Transverse colon (tissue), 4 donors: ENCODE measurements around the gene LAP3. TPM values are rescaled to one million over a fixed set of nuclear protein-coding genes. Genes with fewer than 3 reads are reported as not detected.

Experiments
- DNase-seq: peaks from one replicate; pipeline ENCODE4 v3.0.0-alpha.2; 2019
- H3K27ac ChIP-seq, 4 donors: fragments of 200-600 bp; sonication (generic); 2 replicates each; pipeline ENCODE4 v1.5.1; 2016 to 2018; ENCODE audit warnings: inconsistent platforms in 4 of 4
- H3K27me3 ChIP-seq: fragments of 200-600 bp; sonication (generic); 2 replicates; pipeline ENCODE4 v1.5.1; 2017; ENCODE audit warnings: inconsistent platforms
- H3K36me3 ChIP-seq, 4 donors: fragments of 200-600 bp; sonication (generic); 2 replicates each; pipeline ENCODE4 v1.5.1; 2017 to 2019; ENCODE audit warnings: inconsistent platforms in 4 of 4
- H3K4me1 ChIP-seq, 4 donors: fragments of 200-600 bp; sonication (generic); 2 replicates each; pipeline ENCODE4 v1.5.1; 2017 to 2020; ENCODE audit warnings: inconsistent platforms in 4 of 4
- H3K4me3 ChIP-seq, 4 donors: fragments of 200-600 bp; sonication (generic); 1 replicate in 1 of 4; 2 replicates in 3 of 4; pipeline versions ENCODE4 v1.5.1 to v1.6.1; 2017 to 2019; ENCODE audit warnings: inconsistent platforms in 4 of 4
- H3K9me3 ChIP-seq, 2 donors: fragments of 200-600 bp; sonication (generic); 2 replicates each; pipeline ENCODE4 v1.5.1; 2017 to 2019; ENCODE audit warnings: inconsistent platforms in 2 of 2
- EP300 ChIP-seq: sonication (generic); formaldehyde crosslinking; IDR thresholded peaks from one replicate; pipeline ENCODE4 v1.6.1; 2017; ENCODE audit warnings: antibody characterized with exemption, low read depth
- POLR2A ChIP-seq: fragments of 450-650 bp; IDR thresholded peaks from one replicate; pipeline ENCODE4 v1.6.1; 2016; ENCODE audit warnings: antibody characterized with exemption, mild to moderate bottlenecking, moderate library complexity
- POLR2AphosphoS5 ChIP-seq, 3 donors: sonication (generic); formaldehyde crosslinking; IDR thresholded peaks; one replicate each; pipeline ENCODE4 v1.6.1; 2016; ENCODE audit warnings: antibody characterized with exemption in 3 of 3
- WGBS, 2 donors: methylation state at CpG; one replicate each; pipeline ENCODE4 v1.1.5; 2018; ENCODE audit warnings: low coverage in 1 of 2; 5-methylcytosine and 5-hydroxymethylcytosine counted together
- in situ Hi-C, 4 donors: fragments of 200-750 bp; cut with MboI; loops; one replicate each; pipeline versions ENCODE4 v1.15.0 to v1.15.1; 2017; ENCODE audit warnings: low sequenced_read_pairs in 3 of 4, low pct_ligation_motif_present in 1 of 4, low pct_unique_long_range_greater_than_20kb in 1 of 4
- intact Hi-C: fragments of 100-400 bp; cut with DNase I; formaldehyde crosslinking; loops from one replicate; pipeline ENCODE4 v1.15.1; 2023; ENCODE audit warnings: low total_unique reads
- total RNA-seq, 4 donors: library from RNA; depleted of rRNA; stranded (reverse); fragments of >200 nt; gene quantifications; one replicate each; pipeline ENCODE4 v1.1.0, GENCODE V29; 2016
- TF ChIP-seq, protein P1 (sequence below), 5 experiments: fragments of 200-600 bp in 3 of 5; fragments of 450-650 bp in 2 of 5; sonication (generic) in 3 of 5; IDR thresholded peaks; 1 replicate in 2 of 5; 2 replicates in 3 of 5; pipeline ENCODE4 v1.5.1; 2016 to 2017; ENCODE audit warnings: antibody characterized with exemption in 5 of 5, inconsistent platforms in 3 of 5, mild to moderate bottlenecking in 2 of 5, moderate library complexity in 1 of 5

LAP3 gene
- total RNA-seq, 4 donors from 2014 or later, result 53.5 to 85.0 (median 56.0) TPM

DNA sequence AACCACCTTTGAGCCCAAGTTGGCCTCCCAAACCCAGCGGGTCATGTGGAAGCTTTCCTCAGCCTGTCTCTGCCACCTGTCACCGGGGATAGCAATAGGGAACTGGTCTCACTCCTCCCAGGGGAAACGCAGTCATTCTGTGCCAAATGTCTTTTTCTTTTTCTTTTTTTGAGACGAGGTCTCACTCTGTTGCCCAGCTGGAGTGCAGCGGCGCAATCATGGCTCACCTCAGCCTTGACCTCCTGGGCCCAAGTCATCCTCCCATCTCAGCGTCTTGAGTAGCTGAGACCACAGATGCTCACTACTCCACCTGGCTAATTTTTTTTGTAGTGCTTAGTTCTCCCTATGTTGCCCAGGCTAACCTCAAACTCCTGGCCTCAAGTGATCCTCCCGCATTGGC lies 77.7 kb downstream of the LAP3 start:
- Histone ChIP-seq H3K36me3 (no peaks in the 10 kb centered on the region), H3K4me1 (no peaks in the 10 kb centered on the region), H3K4me3 (no peak overlapping the region), H3K27ac (no peak overlapping the region), H3K9me3 (no peaks in the 10 kb centered on the region), H3K27me3 (no peaks in the 10 kb centered on the region)
- intact Hi-C loops (no loop called here), in situ Hi-C loops (no loop called here)
- DNase-seq, result no peak
- TF ChIP-seq POLR2A, result no peak
- no peak for TF ChIP-seq EP300
- TF ChIP-seq, protein P1, sequence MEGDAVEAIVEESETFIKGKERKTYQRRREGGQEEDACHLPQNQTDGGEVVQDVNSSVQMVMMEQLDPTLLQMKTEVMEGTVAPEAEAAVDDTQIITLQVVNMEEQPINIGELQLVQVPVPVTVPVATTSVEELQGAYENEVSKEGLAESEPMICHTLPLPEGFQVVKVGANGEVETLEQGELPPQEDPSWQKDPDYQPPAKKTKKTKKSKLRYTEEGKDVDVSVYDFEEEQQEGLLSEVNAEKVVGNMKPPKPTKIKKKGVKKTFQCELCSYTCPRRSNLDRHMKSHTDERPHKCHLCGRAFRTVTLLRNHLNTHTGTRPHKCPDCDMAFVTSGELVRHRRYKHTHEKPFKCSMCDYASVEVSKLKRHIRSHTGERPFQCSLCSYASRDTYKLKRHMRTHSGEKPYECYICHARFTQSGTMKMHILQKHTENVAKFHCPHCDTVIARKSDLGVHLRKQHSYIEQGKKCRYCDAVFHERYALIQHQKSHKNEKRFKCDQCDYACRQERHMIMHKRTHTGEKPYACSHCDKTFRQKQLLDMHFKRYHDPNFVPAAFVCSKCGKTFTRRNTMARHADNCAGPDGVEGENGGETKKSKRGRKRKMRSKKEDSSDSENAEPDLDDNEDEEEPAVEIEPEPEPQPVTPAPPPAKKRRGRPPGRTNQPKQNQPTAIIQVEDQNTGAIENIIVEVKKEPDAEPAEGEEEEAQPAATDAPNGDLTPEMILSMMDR (IDR thresholded peaks at IDR 0.05), result no peak
- TF ChIP-seq POLR2AphosphoS5 (IDR thresholded peaks at IDR 0.05), result no peak
- WGBS, 2 donors, result 81 to 91% methylated on average over 6 to 8 of the region's 8 CpGs

DNA sequence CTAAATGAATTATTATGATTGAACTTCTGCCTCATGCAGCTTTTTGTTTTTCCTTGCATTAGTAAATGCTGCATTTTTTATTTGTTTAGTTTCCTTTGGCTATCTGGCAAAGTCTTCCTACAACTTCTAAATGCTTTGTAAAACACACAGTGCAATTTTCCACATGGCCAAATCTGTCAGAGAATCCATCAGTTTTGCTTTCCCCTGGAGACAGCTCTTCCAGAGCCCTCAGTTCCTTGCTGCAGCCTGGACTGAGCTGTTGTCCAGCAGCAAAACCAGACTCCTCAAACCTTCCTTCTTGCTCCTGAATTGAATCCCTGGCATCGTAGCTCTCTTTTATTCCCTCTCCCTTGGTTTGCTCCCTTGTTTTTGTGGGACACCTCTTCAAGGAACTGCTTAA lies 80.1 kb downstream of the LAP3 start:
- intact Hi-C loops (no loop called here), in situ Hi-C loops (no loop called here)
- H3K4me1 ChIP-seq, result no peaks in the 10 kb centered on the region
- no peak overlapping the region for H3K4me3 ChIP-seq
- no peak for DNase-seq
- no peaks in the 10 kb centered on the region for H3K27me3 ChIP-seq
- no peaks in the 10 kb centered on the region for H3K9me3 ChIP-seq
- WGBS, 2 donors, result 50 to 90% methylated on average over 1 of the region's 1 CpG
- no peak overlapping the region for H3K27ac ChIP-seq
- no peaks in the 10 kb centered on the region for H3K36me3 ChIP-seq
- TF ChIP-seq POLR2A (no peak), EP300 (no peak), POLR2AphosphoS5 (IDR thresholded peaks at IDR 0.05) (no peak)
- TF ChIP-seq, protein P1 (IDR thresholded peaks at IDR 0.05), result no peak

Other genes with a start within 250 kb of the LAP3 start
- 10 to 100 TPM in 3 of 4 donors, not detected in 1; 11.4 to 32.4 (median 13.0) TPM for gene QDPR, start 65.1 kb upstream of the LAP3 start, total RNA-seq
- gene CLRN2, start 62.0 kb upstream of the LAP3 start, total RNA-seq, result not detected
- gene MED28, start 37.4 kb downstream of the LAP3 start, total RNA-seq, result 10 to 100 TPM; 11.1 to 25.5 (median 19.4) TPM
- gene FAM184B, start 204.4 kb downstream of the LAP3 start, total RNA-seq, result under 1 TPM; 0.14 to 0.75 (median 0.18) TPM
- gene DCAF16, start 233.6 kb downstream of the LAP3 start, total RNA-seq, result 10 to 100 TPM in 3 of 4 donors, 1 to 10 TPM in 1; 9.0 to 23.3 (median 16.7) TPM
- gene NCAPG, start 233.8 kb downstream of the LAP3 start, total RNA-seq, result 1 to 10 TPM in 1 of 4 donors, under 1 TPM in 2, not detected in 1; 0.48 to 3.2 (median 0.96) TPM